ENCODE measurements around the gene FARSA. TPM values are rescaled to one million over a fixed set of nuclear protein-coding genes. Genes with fewer than 3 reads are reported as not detected.

The FARSA gene
- total RNA-seq, 3 donors from 2014 or later = 44.1 to 54.0 (median 48.1) TPM

- intact Hi-C loops (cut with DNase I, micrococcal nuclease) = loop anchor here in 1 of 2 donors (10.0 kb wide), 1 partner anchor 290 kb away; no protein-coding TSS in a partner anchor
- DNase-seq = no peak
These were observed 41.8 kb upstream of the FARSA start for GRCh38 chr19:12975221-12975741.

DNA sequence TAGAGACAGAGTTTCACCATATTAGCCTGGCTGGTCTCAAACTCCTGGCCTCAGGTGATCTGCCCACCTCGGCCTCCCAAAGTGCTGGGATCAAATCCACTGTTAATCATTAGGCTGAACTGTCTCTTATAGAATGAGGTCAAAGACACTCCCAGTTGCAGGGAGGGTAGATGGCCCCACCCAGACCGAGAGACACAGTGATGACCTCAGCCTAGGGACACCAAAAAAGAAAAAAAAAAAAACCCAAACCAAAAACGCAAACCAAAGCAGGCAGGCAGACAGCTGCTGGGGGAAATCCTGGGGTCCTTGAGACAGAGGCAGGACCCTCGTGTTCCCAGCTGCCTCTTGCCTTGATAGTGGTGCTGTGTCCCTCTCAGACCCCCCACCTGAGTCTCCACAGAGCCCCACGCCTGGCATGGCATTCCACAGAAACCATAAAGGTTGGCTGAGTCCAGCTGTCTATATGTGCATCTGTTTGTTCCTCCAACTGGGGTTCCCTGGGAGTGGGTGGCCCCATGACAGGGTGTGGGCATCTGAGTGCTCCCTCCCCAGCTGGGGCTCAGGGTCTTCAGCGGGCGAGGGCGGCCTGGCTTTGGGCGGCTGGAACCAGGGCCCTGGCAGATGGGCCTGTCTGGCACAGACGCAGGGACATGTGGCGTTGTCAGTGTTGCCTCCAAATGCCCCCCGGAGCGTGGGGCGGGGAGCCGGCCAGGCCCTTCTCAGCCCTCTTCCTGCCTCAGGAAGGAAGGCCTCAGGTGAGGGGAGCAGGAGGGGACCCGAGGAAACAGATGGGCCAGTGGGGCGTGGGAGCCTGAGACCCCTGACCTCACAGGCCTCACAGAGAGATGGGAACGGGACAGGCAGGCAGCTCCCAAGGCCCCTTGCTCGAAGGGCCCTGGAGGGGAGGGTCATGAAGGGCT is 41.0 kb upstream of the FARSA start:
- H3K36me3 ChIP-seq (ENCODE audit: low read depth) = peaks cover 4% of the 10 kb centered on the region
- H3K4me1 ChIP-seq (ENCODE audit: low read depth) = no peaks in the 10 kb centered on the region
- H3K4me3 ChIP-seq = no peak overlapping the region
- no peak for ATAC-seq
- TF ChIP-seq, protein P1, sequence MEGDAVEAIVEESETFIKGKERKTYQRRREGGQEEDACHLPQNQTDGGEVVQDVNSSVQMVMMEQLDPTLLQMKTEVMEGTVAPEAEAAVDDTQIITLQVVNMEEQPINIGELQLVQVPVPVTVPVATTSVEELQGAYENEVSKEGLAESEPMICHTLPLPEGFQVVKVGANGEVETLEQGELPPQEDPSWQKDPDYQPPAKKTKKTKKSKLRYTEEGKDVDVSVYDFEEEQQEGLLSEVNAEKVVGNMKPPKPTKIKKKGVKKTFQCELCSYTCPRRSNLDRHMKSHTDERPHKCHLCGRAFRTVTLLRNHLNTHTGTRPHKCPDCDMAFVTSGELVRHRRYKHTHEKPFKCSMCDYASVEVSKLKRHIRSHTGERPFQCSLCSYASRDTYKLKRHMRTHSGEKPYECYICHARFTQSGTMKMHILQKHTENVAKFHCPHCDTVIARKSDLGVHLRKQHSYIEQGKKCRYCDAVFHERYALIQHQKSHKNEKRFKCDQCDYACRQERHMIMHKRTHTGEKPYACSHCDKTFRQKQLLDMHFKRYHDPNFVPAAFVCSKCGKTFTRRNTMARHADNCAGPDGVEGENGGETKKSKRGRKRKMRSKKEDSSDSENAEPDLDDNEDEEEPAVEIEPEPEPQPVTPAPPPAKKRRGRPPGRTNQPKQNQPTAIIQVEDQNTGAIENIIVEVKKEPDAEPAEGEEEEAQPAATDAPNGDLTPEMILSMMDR (IDR thresholded peaks at IDR 0.05) = no peak
- H3K9me3 ChIP-seq = no peaks in the 10 kb centered on the region
- DNase-seq = no peak
- intact Hi-C loops (cut with DNase I, micrococcal nuclease) = loop anchor here in 1 of 2 donors (10.0 kb wide), 1 partner anchor 290 kb away; no protein-coding TSS in a partner anchor

More at GRCh38 chr19:12975221-12975741, 41.8 kb upstream of the FARSA start:
- no peaks in the 10 kb centered on the region for H3K9me3 ChIP-seq
- no peaks in the 10 kb centered on the region for H3K4me1 ChIP-seq (ENCODE audit: low read depth)
- peaks cover 4% of the 10 kb centered on the region for H3K36me3 ChIP-seq (ENCODE audit: low read depth)
- TF ChIP-seq, protein P1 (IDR thresholded peaks at IDR 0.05) = no peak
- ATAC-seq = no peak
- H3K4me3 ChIP-seq = no peak overlapping the region

GRCh38 chr19:12973236-12973635 is 39.7 kb upstream of the FARSA start:
- ATAC-seq = no peak
- Histone ChIP-seq H3K4me1 (ENCODE audit: low read depth) (no peaks in the 10 kb centered on the region), H3K9me3 (no peaks in the 10 kb centered on the region), H3K4me3 (no peak overlapping the region), H3K36me3 (ENCODE audit: low read depth) (peaks cover 4% of the 10 kb centered on the region)
- intact Hi-C loops (cut with DNase I, micrococcal nuclease) = loop anchor here in 1 of 2 donors (10.0 kb wide), 1 partner anchor 292 kb away; no protein-coding TSS in a partner anchor
- TF ChIP-seq, protein P1 (IDR thresholded peaks at IDR 0.05) = no peak
- no peak for DNase-seq

GRCh38 chr19:12970070-12970820 is 36.7 kb upstream of the FARSA start:
- H3K36me3 ChIP-seq (ENCODE audit: low read depth) = no peaks in the 10 kb centered on the region
- ATAC-seq = no peak
- H3K4me3 ChIP-seq = no peak overlapping the region
- DNase-seq = no peak
- intact Hi-C loops (cut with DNase I, micrococcal nuclease) = loop anchor here in 1 of 2 donors (10.0 kb wide), 1 partner anchor 295 kb away; no protein-coding TSS in a partner anchor
- no peaks in the 10 kb centered on the region for H3K4me1 ChIP-seq (ENCODE audit: low read depth)
- H3K9me3 ChIP-seq = no peaks in the 10 kb centered on the region
- TF ChIP-seq, protein P1 (IDR thresholded peaks at IDR 0.05) = no peak

- ATAC-seq (no peak), DNase-seq (no peak)
- TF ChIP-seq, protein P1 (IDR thresholded peaks at IDR 0.05) = no peak
- Histone ChIP-seq H3K36me3 (ENCODE audit: low read depth) (no peaks in the 10 kb centered on the region), H3K4me3 (no peak within 1 kb of the TSS), H3K9me3 (no peaks in the 10 kb centered on the region), H3K4me1 (ENCODE audit: low read depth) (no peaks in the 10 kb centered on the region)
- intact Hi-C loops (cut with DNase I, micrococcal nuclease) = no loop called here
These were observed 35.9 kb upstream of the FARSA start, which contains the start of gene DAND5 for GRCh38 chr19:12969292-12969988. TSS of gene DAND5 (plus strand) at chr19:12969576. CDS start at chr19:12969661, 85 bp downstream.

Measured in mucosa of descending colon (tissue), 3 donors.